Astrocyte of the spinal cord (primary cell): ENCODE data around the gene IGF2.

ENCODE experiments used
- DNase-seq: peaks from one replicate; pipeline ENCODE4 v3.0.0; 2011; ENCODE audit warnings: low read depth, low spot score
- H3K4me3 ChIP-seq: 2 replicates; pipeline ENCODE4 v1.5.1; 2011; ENCODE audit warnings: low read depth, mild to moderate bottlenecking, low read length, moderate library complexity
- in situ Hi-C: cut with HindIII; loops from 2 replicates; pipeline ENCODE4 v1.10.0; 2017; ENCODE audit warnings: low sequenced_read_pairs
- TF ChIP-seq, protein P1 (sequence below): IDR thresholded peaks from 2 replicates; pipeline ENCODE4 v1.5.1; 2012; ENCODE audit warnings: low read depth, mild to moderate bottlenecking, low read length, inconsistent platforms

The IGF2 gene

DNA sequence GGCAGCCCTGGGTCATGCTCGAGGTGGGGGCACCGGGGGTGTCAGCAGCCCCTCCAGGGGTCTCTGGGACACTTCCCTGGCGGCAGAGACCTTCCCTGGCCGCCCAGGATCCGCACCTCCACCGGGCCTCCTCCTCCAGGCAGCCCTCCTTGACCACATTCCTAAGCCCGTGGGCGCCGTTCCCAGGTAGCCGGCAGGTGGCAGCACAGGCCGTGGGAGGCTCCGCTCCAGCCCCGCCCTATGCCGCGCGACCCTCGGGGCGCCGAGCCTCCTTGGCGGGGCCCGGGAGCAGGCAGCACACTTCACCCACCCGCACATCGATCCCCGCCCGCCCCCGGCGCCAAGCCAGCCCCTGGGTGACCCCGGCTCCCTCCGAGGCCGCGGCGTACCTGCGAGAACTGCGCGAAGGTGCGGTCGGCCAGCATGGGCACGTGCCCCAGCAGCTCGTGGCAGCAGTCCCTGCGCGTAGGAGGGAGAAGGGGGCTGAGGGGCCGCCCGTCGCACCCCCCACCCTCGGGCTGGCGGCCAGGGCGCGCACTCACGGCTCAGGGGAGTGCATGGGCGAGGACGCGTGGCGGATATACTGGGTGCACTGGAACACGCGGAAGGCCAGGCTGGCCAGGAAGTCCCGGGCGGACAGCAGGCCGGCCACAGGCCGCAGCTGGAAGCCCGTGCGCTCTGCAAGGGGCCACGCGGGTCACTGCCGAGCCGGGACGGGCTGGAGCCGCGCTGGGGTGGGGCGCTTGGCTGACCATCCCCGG is 27.1 kb upstream of the IGF2 start:
- TF ChIP-seq, protein P1, sequence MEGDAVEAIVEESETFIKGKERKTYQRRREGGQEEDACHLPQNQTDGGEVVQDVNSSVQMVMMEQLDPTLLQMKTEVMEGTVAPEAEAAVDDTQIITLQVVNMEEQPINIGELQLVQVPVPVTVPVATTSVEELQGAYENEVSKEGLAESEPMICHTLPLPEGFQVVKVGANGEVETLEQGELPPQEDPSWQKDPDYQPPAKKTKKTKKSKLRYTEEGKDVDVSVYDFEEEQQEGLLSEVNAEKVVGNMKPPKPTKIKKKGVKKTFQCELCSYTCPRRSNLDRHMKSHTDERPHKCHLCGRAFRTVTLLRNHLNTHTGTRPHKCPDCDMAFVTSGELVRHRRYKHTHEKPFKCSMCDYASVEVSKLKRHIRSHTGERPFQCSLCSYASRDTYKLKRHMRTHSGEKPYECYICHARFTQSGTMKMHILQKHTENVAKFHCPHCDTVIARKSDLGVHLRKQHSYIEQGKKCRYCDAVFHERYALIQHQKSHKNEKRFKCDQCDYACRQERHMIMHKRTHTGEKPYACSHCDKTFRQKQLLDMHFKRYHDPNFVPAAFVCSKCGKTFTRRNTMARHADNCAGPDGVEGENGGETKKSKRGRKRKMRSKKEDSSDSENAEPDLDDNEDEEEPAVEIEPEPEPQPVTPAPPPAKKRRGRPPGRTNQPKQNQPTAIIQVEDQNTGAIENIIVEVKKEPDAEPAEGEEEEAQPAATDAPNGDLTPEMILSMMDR, result peak; percentile 54
- in situ Hi-C loops, result no loop called here
- DNase-seq, result no peak
- H3K4me3 ChIP-seq, result no peak overlapping the region

DNA sequence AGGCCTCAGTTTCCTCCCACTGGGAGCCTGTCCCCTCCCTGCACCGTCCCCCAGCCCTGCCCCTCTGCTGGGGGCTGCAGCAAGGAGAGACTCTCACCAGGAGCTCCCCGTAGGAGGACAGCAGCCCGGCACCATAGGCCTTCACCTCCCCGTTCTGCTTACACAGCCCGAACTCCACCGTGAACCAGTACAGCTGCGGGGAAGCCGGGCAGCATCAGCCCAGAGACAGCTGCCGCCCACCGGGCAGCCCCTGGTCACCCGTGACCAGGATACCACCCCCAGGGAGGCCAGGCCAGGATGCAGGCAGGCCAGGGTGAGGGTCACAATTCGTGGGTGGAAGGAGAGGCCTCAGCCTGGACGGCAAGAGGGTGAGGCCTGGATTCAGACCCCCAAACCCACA is 26.4 kb upstream of the IGF2 start:
- DNase-seq, result no peak
- H3K4me3 ChIP-seq, result no peak overlapping the region
- TF ChIP-seq, protein P1, result no peak
- in situ Hi-C loops, result no loop called here

DNA sequence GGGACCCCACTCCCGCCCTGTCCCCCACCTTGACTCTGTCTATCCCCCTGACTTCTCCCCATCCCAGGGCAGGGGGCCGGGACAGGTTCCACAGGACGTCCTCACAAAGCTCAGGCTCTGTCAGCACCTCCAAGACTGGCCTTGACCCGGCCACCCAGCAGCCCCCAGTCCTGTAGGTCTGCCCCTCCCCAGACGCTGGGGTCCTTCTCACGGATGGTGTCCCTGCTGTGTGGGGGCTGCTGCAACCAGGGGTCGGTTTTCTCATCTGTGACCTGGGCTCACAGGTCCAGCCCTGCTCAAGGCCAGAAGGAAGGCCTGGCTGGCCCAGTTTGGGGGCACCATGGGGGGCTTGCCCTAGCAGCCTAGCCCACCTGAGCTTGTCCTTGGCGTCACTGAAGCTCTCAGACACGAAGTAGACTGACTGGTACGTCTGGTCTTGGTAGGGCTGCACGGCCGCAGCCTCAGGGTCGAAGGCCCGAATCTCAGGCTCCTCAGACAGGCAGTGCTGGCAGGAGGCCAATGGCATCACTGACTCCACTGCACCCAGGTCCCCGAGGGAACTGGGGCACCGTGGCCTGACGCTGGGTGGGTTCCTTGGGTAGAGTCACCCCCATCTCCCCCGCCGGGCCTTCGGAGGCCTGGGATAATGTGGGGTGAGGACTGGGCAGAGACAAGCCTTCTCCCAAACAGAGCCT is 25.8 kb upstream of the IGF2 start:
- in situ Hi-C loops, result no loop called here
- TF ChIP-seq, protein P1, result no peak
- no peak for DNase-seq
- H3K4me3 ChIP-seq, result no peak overlapping the region

DNA sequence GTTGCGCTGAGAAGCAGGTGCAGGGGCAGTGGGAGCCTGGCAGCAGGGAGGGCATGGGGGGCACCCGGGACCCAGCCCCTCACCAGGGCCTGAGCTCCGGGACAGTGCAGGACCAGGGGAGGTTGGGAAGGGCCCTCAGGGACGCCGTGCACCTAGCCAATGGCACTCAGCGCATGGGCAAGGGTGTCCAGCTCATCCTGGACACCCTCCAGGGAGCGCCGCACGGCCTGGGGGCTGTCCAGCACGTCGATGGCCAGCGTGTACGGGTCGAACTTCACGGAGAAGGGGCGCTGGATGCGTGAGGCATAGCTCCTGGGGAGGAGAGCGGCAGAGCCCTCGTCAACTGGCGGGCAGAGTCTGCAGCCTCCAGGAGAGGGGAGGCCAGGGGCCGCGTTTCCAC is 24.9 kb upstream of the IGF2 start:
- DNase-seq, result no peak
- TF ChIP-seq, protein P1, result no peak
- in situ Hi-C loops, result no loop called here
- no peak overlapping the region for H3K4me3 ChIP-seq

DNA sequence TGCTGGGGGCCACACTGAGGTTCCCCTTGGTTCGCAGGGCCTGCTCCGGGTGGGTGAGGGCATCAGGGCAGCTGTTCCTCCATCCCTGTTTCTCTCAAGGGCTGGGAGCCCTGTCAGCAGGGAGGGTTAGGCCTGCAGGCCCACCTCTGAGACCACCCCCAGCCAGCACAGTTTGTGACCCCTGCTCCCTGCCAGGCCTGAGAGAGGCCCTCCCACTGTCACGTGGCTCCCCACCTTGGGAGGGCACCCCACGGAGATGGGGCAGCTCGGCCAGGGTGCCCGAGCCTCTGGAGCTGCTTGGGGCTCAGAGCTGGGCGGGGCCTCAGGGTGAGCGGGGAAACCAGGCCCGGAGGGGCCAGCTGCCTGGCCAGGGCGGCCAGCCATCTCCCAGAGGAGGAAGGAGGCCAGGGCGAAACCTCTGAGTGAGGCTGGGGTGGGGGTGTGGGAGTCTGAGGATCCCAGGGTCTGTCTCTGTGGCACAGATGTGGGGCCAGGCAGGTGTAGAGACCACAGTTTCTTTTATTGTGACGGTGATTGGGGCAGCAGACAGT is 24.3 kb upstream of the IGF2 start:
- H3K4me3 ChIP-seq, result no peak overlapping the region
- TF ChIP-seq, protein P1, result no peak
- in situ Hi-C loops, result no loop called here
- DNase-seq, result no peak

DNA sequence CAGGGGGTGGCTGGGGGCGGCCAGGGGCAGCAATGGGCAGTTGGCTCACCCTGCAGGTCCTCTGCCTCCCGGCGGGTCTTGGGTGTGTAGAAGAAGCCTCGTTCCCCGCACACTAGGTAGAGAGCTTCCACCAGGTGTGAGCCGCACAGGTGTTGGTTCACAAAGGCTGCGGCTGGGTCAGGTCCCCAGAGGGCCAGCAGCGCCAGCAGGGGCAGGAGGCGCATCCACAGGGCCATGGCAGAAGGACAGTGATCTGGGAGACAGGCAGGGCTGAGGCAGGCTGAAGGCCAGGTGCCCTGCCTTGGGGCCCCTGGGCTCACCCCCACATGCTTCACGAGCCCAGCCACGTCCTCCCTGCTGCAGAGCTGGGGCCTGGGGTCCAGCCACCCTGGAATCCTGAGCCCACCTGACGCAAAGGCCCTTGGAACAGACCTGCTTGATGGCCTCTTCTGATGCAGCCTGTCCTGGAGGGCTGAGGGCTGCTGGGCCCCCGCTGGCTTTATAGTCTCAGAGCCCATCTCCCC is 21.6 kb upstream of the IGF2 start, which contains the start of gene INS:
TSS of gene INS (minus strand) at position 474 of the 524 bp plus-strand sequence. CDS start at position 236, 238 bp downstream.
- H3K4me3 ChIP-seq, result no peak within 1 kb of the TSS
- DNase-seq, result no peak
- in situ Hi-C loops, result no loop called here
- TF ChIP-seq, protein P1, result no peak
